BJ (cell line): ENCODE data around the gene SMIM20. TPM values are rescaled to one million over a fixed set of nuclear protein-coding genes. Genes with fewer than 3 reads are reported as not detected.
A peak's percentile ranks its signal among the peaks of the same experiment; 100 is the strongest.

Experiments used
- CTCF ChIA-PET: fragments of 350-600 bp; formaldehyde crosslinking; extraction: SDS; loops from one replicate; lab custom pipeline; 2021; ENCODE audit warnings: antibody characterized with exemption, inconsistent platforms; lab: Yijun Ruan, JAX
- POLR2A ChIA-PET: fragments of 300-600 bp; sonication (Branson Sonifier 250); formaldehyde crosslinking; extraction: SDS; loops from one replicate; lab custom pipeline; 2021; ENCODE audit warnings: antibody characterized with exemption; lab: Charles Lee
- DNase-seq: peaks from one replicate; pipeline ENCODE4 v3.0.0-alpha.2; 2011; ENCODE audit warnings: low read depth
- H3K27me3 ChIP-seq: 2 replicates; pipeline ENCODE4 v1.6.0; 2011; ENCODE audit warnings: low read length; ENCODE audit not compliant: control insufficient read depth, insufficient read depth
- H3K36me3 ChIP-seq: 2 replicates; pipeline ENCODE4 v1.5.1; 2011; ENCODE audit warnings: low read length; ENCODE audit not compliant: control insufficient read depth, insufficient read depth
- H3K4me3 ChIP-seq: 2 replicates; pipeline ENCODE4 v1.5.1; 2011; ENCODE audit warnings: low read depth, mild to moderate bottlenecking, control low read depth, low read length
- CTCF ChIP-seq: IDR thresholded peaks from 2 replicates; pipeline ENCODE4 v1.5.1; 2011; ENCODE audit warnings: low read depth, mild to moderate bottlenecking, control low read depth, inconsistent platforms, low read length, moderate library complexity; ENCODE audit not compliant: insufficient read depth
- polyA plus RNA-seq: library from polyadenylated mRNA; depleted of rRNA; stranded (reverse); fragments of >200 nt; gene quantifications from 2 replicates; pipeline ENCODE4 v1.2.3, GENCODE V29; 2011

The SMIM20 gene
- polyA plus RNA-seq, 1 experiment, result 15.7 TPM

DNA sequence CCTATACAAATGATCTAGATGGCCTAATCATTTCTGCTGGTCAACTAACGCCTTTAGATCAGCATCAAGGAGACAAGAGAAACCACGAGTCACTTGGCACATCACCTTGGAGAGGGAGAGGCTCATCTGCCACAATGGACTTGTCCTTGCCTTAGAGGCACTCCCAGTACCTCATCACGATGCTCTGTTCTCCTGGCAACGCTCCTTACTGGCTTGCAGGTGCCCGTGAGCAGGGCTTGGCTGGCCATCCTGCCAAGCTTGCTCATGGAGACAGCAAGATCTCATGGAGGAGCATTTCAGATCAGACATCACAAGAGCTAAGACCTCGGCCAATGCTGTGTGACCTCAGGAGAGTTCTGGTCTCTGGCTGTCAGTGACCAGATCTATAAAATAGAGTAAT is 2.7 kb upstream of the SMIM20 start:
- ChIA-PET POLR2A (no interaction called here), CTCF (interaction anchor here (1.3 to 1.5 kb wide), 2 partner anchors 77 to 470 kb away, joined by 4 read pairs; no protein-coding TSS in a partner anchor)
- no peak for TF ChIP-seq CTCF
- H3K4me3 ChIP-seq, result no peak overlapping the region
- no peaks in the 10 kb centered on the region for H3K36me3 ChIP-seq
- no peak for DNase-seq
- peaks cover 2% of the 10 kb centered on the region; the same call in 1 of the 2 replicates for H3K27me3 ChIP-seq

GRCh38 chr4:25913056-25913850 is 767 bp upstream of the SMIM20 start:
- ChIA-PET CTCF (interaction anchor here (0.9 to 2.6 kb wide), 6 partner anchors 14 to 472 kb away, joined by 3 to 6 read pairs (median 4); no protein-coding TSS in a partner anchor), POLR2A (no interaction called here)
- H3K4me3 ChIP-seq, result peak overlapping the region; percentile 75
- DNase-seq, result no peak
- peaks cover 2% of the 10 kb centered on the region; the same call in 1 of the 2 replicates for H3K27me3 ChIP-seq
- H3K36me3 ChIP-seq, result no peaks in the 10 kb centered on the region
- TF ChIP-seq CTCF, result no peak

DNA sequence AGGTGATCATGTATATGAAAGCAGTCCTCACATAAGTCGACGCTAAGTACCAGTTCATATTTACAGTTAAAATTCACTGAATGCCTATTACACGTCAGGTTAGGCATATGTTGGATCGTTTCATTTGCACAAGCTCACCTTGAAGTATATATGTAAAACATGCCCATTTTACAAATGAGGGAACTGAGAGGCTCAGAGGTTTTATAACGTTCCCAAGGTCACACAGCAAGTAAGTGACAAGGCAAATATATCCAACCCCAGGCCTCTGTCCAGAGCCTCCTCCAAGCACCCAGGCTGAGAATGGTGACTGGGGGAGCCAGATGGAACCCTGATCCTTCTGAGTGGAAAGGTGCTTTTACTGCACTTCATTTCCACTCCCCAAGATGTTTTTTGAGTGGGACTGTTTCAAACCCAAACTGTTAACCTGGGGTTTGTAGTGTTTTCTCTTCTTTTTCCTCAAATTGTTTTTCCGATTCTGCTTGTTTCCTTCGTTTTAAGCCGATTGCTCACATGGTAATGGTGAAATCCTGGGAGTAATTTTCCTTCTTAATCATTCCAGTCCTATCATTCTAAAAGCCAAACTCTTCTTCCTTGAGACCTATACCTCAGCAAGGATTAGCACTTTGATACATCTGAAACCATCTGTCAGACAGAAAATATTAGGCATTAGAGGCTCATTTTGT is 791 bp downstream of the SMIM20 start:
- H3K27me3 ChIP-seq, result peaks cover 2% of the 10 kb centered on the region; the same call in 1 of the 2 replicates
- POLR2A ChIA-PET, result no interaction called here
- peak overlapping the region; percentile 75 for H3K4me3 ChIP-seq
- no peak for TF ChIP-seq CTCF
- no peak for DNase-seq
- no peaks in the 10 kb centered on the region for H3K36me3 ChIP-seq
- CTCF ChIA-PET, result interaction anchor here (1.2 to 2.6 kb wide), 3 partner anchors 12 to 473 kb away, joined by 4 to 6 read pairs (median 4); no protein-coding TSS in a partner anchor

- Histone ChIP-seq H3K4me3 (no peak overlapping the region), H3K27me3 (peaks cover 2% of the 10 kb centered on the region; the same call in 1 of the 2 replicates), H3K36me3 (no peaks in the 10 kb centered on the region)
- ChIA-PET CTCF (interaction anchor here (0.9 to 2.6 kb wide), 2 partner anchors 12 to 147 kb away, joined by 5 to 6 read pairs; no protein-coding TSS in a partner anchor), POLR2A (no interaction called here)
- DNase-seq, result no peak
- no peak for TF ChIP-seq CTCF
These were observed 1.3 kb downstream of the SMIM20 start for GRCh38 chr4:25915353-25915705.

GRCh38 chr4:25916870-25917269 is 2.9 kb downstream of the SMIM20 start:
- DNase-seq, result no peak
- no peaks in the 10 kb centered on the region for H3K27me3 ChIP-seq
- TF ChIP-seq CTCF, result no peak
- ChIA-PET POLR2A (no interaction called here), CTCF (interaction anchor here (1.6 kb wide), 1 partner anchor 22 kb away, joined by 3 read pairs; no protein-coding TSS in a partner anchor)
- H3K36me3 ChIP-seq, result no peaks in the 10 kb centered on the region; the same call in 1 of the 2 replicates
- no peak overlapping the region for H3K4me3 ChIP-seq
